Neural cell (in vitro differentiated cells): Measurements from ENCODE around the gene ECI1. TPM values are rescaled to one million over a fixed set of nuclear protein-coding genes. Genes with fewer than 3 reads are reported as not detected.

Experiments
- H2AFZ ChIP-seq: fragments of 200-600, 300-800 bp; sonication (generic), shearing (Covaris generic); 2 replicates; pipeline ENCODE4 v1.6.0; 2014; ENCODE audit warnings: low read depth, mild to moderate bottlenecking, antibody characterized with exemption, low read length, moderate library complexity
- H3F3A ChIP-seq: fragments of 200-600 bp; shearing (Covaris generic); 2 replicates; pipeline ENCODE4 v1.6.1; 2016; ENCODE audit warnings: mild to moderate bottlenecking, moderate library complexity, mixed read lengths, antibody characterized with exemption, low read length; ENCODE audit not compliant: insufficient read depth, poor library complexity, severe bottlenecking
- H3K27ac ChIP-seq: fragments of 200-600, 300-800 bp; sonication (generic), shearing (Covaris generic); 2 replicates; pipeline ENCODE4 v1.5.1; 2014; ENCODE audit warnings: mild to moderate bottlenecking, low read length, moderate library complexity
- H3K27me3 ChIP-seq: fragments of 300-800, 200-600 bp; sonication (generic), shearing (Covaris generic); 2 replicates; pipeline ENCODE4 v1.6.0; 2014; ENCODE audit warnings: mild to moderate bottlenecking, low read depth, low read length, moderate library complexity; ENCODE audit not compliant: insufficient read depth
- H3K36me3 ChIP-seq: fragments of 300-800, 200-600 bp; sonication (generic), shearing (Covaris generic); 2 replicates; pipeline ENCODE4 v1.5.1; 2014; ENCODE audit warnings: mild to moderate bottlenecking, antibody characterized with exemption, low read length, moderate library complexity; ENCODE audit not compliant: insufficient read depth
- H3K4me2 ChIP-seq: fragments of 300-800, 200-600 bp; sonication (generic), shearing (Covaris generic); 2 replicates; pipeline ENCODE4 v1.6.0; 2014; ENCODE audit warnings: mild to moderate bottlenecking, low read length
- H3K4me3 ChIP-seq: fragments of 300-800, 200-600 bp; sonication (generic), shearing (Covaris generic); 2 replicates; pipeline ENCODE4 v1.5.1; 2014; ENCODE audit warnings: mild to moderate bottlenecking, low read length, moderate library complexity
- H3K79me2 ChIP-seq: fragments of 200-600 bp; shearing (Covaris generic); replicated peaks from 2 replicates; pipeline ENCODE4 v1.6.0; 2014; ENCODE audit warnings: mild to moderate bottlenecking, low read length, moderate library complexity; ENCODE audit not compliant: insufficient read depth
- H3K9ac ChIP-seq: fragments of 300-800, 200-600 bp; sonication (generic), shearing (Covaris generic); 2 replicates; pipeline ENCODE4 v1.6.1; 2016; ENCODE audit warnings: mild to moderate bottlenecking, low read length, mixed read lengths
- H3K9me2 ChIP-seq: fragments of 200-600 bp; shearing (Covaris generic); 2 replicates; pipeline ENCODE4 v1.6.1; 2016; ENCODE audit warnings: mild to moderate bottlenecking, low read length, mixed read lengths; ENCODE audit not compliant: insufficient read depth
- H3K9me3 ChIP-seq: fragments of 200-600, 300-800 bp; sonication (generic), shearing (Covaris generic); 2 replicates; pipeline ENCODE4 v1.6.1; 2016; ENCODE audit warnings: mild to moderate bottlenecking, mixed run types, low read length, moderate library complexity, mixed read lengths
- H4K20me1 ChIP-seq: fragments of 200-600 bp; shearing (Covaris generic); 2 replicates; pipeline ENCODE4 v1.6.1; 2016; ENCODE audit warnings: mild to moderate bottlenecking, mixed run types; ENCODE audit not compliant: insufficient read depth
- CTCF ChIP-seq: fragments of 450-650 bp; IDR thresholded peaks from 2 replicates; pipeline ENCODE4 v1.5.1; 2014; ENCODE audit warnings: antibody characterized with exemption, mild to moderate bottlenecking, moderate library complexity; ENCODE audit not compliant: poor library complexity, severe bottlenecking
- EP300 ChIP-seq: fragments of 450-650 bp; conservative IDR thresholded peaks from 2 replicates; pipeline ENCODE4 v1.6.1; 2014; ENCODE audit warnings: antibody characterized with exemption, mild to moderate bottlenecking, moderate library complexity; ENCODE audit not compliant: poor library complexity, severe bottlenecking
- EZH2 ChIP-seq: fragments of 200-600, 300-800 bp; shearing (Covaris generic), sonication (generic); IDR thresholded peaks from 2 replicates; pipeline ENCODE4 v1.6.1; 2014; ENCODE audit warnings: antibody characterized with exemption, low read length, borderline replicate concordance, mild to moderate bottlenecking; ENCODE audit not compliant: insufficient read depth, poor library complexity, severe bottlenecking
- MXI1 ChIP-seq: fragments of 450-650 bp; conservative IDR thresholded peaks from 2 replicates; pipeline ENCODE4 v1.6.1; 2014; ENCODE audit warnings: antibody characterized with exemption, mild to moderate bottlenecking; ENCODE audit not compliant: poor library complexity, severe bottlenecking
- POLR2AphosphoS5 ChIP-seq: IDR thresholded peaks from 2 replicates; pipeline ENCODE4 v1.6.1; 2012
- RAD21 ChIP-seq: fragments of 450-650 bp; conservative IDR thresholded peaks from 2 replicates; pipeline ENCODE4 v1.6.1; 2014; ENCODE audit warnings: antibody characterized with exemption, mild to moderate bottlenecking, moderate library complexity
- REST ChIP-seq: IDR thresholded peaks from 2 replicates; pipeline ENCODE4 v1.6.1; 2012; ENCODE audit warnings: borderline replicate concordance
- SMC3 ChIP-seq: fragments of 450-650 bp; conservative IDR thresholded peaks from 2 replicates; pipeline ENCODE4 v1.6.1; 2014; ENCODE audit warnings: antibody characterized with exemption, mild to moderate bottlenecking, moderate library complexity; ENCODE audit not compliant: poor library complexity
- TAF1 ChIP-seq: IDR thresholded peaks from 2 replicates; pipeline ENCODE4 v1.6.1; 2012; ENCODE audit warnings: low read depth
- polyA plus RNA-seq: library from polyadenylated mRNA; depleted of rRNA; stranded (reverse); fragments of >200 nt; gene quantifications from 2 replicates; pipeline ENCODE4 v1.2.3, GENCODE V29; 2014

The ECI1 gene
- polyA plus RNA-seq, 1 donor from 2014 or later: 35.3 TPM

- no peak overlapping the region for H3K9ac ChIP-seq
- no peaks in the 10 kb centered on the region for H3F3A ChIP-seq
- no peak overlapping the region for H3K4me2 ChIP-seq
- H3K9me3 ChIP-seq: no peaks in the 10 kb centered on the region
- H4K20me1 ChIP-seq: no peaks in the 10 kb centered on the region
- no peaks in the 10 kb centered on the region for H3K36me3 ChIP-seq
- H3K4me3 ChIP-seq: no peak overlapping the region
- H2AFZ ChIP-seq: no peak overlapping the region
- H3K79me2 ChIP-seq: no peaks in the 10 kb centered on the region
- H3K27ac ChIP-seq: no peak overlapping the region
- TF ChIP-seq CTCF (no peak), RAD21 (no peak), TAF1 (no peak), EZH2 (no peak), POLR2AphosphoS5 (no peak), SMC3 (no peak), EP300 (no peak), REST (no peak), MXI1 (no peak)
- H3K9me2 ChIP-seq: no peaks in the 10 kb centered on the region
- no peaks in the 10 kb centered on the region for H3K27me3 ChIP-seq
Observed at GRCh38 chr16:2282866-2283555, 31.6 kb upstream of the ECI1 start.

GRCh38 chr16:2282262-2282661, 30.9 kb upstream of the ECI1 start:
- H3K36me3 ChIP-seq: no peaks in the 10 kb centered on the region
- no peak overlapping the region for H3K4me3 ChIP-seq
- no peaks in the 10 kb centered on the region for H3K79me2 ChIP-seq
- H3K27me3 ChIP-seq: no peaks in the 10 kb centered on the region
- no peak overlapping the region for H3K9ac ChIP-seq
- TF ChIP-seq MXI1 (no peak), RAD21 (no peak), SMC3 (no peak), EZH2 (no peak), CTCF (no peak), TAF1 (no peak), REST (no peak), POLR2AphosphoS5 (no peak), EP300 (no peak)
- H2AFZ ChIP-seq: no peak overlapping the region
- H3K4me2 ChIP-seq: no peak overlapping the region
- no peaks in the 10 kb centered on the region for H3F3A ChIP-seq
- no peaks in the 10 kb centered on the region for H3K9me3 ChIP-seq
- no peaks in the 10 kb centered on the region for H4K20me1 ChIP-seq
- H3K27ac ChIP-seq: no peak overlapping the region
- no peaks in the 10 kb centered on the region for H3K9me2 ChIP-seq
